ENCODE results near the gene NCOA7. TPM values are rescaled to one million over a fixed set of nuclear protein-coding genes. Genes with fewer than 3 reads are reported as not detected.

NCOA7 gene
- total and polyA plus RNA-seq, 9 of the 15 experiments (the other 6 are each of a cell fraction or from before 2014, with no cell fraction given): 5.8 to 14.6 (median 9.3) TPM

DNA sequence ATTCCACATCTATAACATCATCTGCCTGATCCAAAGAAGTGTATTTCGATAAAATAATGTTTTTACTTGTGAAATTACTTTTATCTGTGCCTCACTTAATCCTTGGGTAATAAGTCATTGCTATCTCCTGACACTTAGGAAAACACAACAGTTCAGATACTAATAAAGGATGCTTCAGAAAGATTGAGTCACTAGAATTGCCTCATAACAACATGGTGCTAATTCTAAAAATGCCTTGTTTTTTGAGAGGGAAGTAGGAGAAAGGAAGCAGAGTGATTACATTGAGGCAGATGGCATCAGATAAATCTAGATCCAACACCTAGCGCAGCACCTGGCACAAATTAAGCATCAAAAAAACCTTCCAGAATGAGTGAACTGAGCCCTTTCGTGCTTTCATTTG, 69.0 kb downstream of the NCOA7 start:
- no peak overlapping the region for H2AFZ ChIP-seq (ENCODE audit: low read depth, low read length)
- H3K4me2 ChIP-seq (ENCODE audit: insufficient read depth, low read length): no peak overlapping the region
- H3K4me1 ChIP-seq (replicated peaks in 1 of 2; ENCODE audit: control insufficient read depth in 2 of 2, insufficient read depth in 2 of 2, low read length in 2 of 2): peaks cover 0 to 3% of the 10 kb centered on the region in 2 experiments; a peak in 2 of 5 replicates
- no peak overlapping the region for H3K27ac ChIP-seq (ENCODE audit: extremely low read depth, low read depth, low read length)
- no peaks in the 10 kb centered on the region; the same call in 2 of the 3 replicates for H3K36me3 ChIP-seq (ENCODE audit: control insufficient read depth, insufficient read depth, low read length)
- FAIRE-seq (no peak), DNase-seq (ENCODE audit: extremely low read depth in 1 of 4, low spot score in 3 of 4) (no peak), ATAC-seq (no peak)
- no peaks in the 10 kb centered on the region for H3K79me2 ChIP-seq (ENCODE audit: control insufficient read depth, insufficient read depth, low read length)
- no peaks in the 10 kb centered on the region for H3K9me1 ChIP-seq (ENCODE audit: control insufficient read depth, insufficient read depth, low read length)
- CTCF ChIA-PET (ENCODE audit: low intra/inter-chr PET ratio): interaction anchor here (0.6 to 4.1 kb wide), 4 partner anchors 53 to 114 kb away, joined by 3 to 32 read pairs (median 10); partner anchors contain the start of gene HINT3
- POLR2A ChIA-PET: no interaction called here
- intact Hi-C loops (cut with micrococcal nuclease) (loop anchor here (2.0 kb wide), 1 partner anchor 71 kb away; no protein-coding TSS in a partner anchor), in situ Hi-C loops (cut with MboI) (loop anchor here (5.0 kb wide), 1 partner anchor 98 kb away; the partner anchor contains the start of gene HINT3)
- 60% methylated on average over 3 of the region's 3 CpGs for WGBS (ENCODE audit: insufficient coverage, low coverage, missing lambda C conversion rate)
- no peaks in the 10 kb centered on the region for H4K20me1 ChIP-seq (replicated peaks; ENCODE audit: control insufficient read depth, insufficient read depth, low read length)
- no TSS peak for BruUV-seq (replicated peaks)
- TF ChIP-seq GABPA (tag; conservative IDR thresholded peaks at IDR 0.05; ENCODE audit: low read depth) (no peak), MEIS2 (IDR thresholded peaks at IDR 0.05; ENCODE audit: partially characterized antibody) (peak; percentile 5)
- H3K4me3 ChIP-seq: no peak overlapping the region
- H3K9me3 ChIP-seq (replicated peaks; ENCODE audit: control insufficient read depth, insufficient read depth, low read depth, low read length): no peaks in the 10 kb centered on the region
- H3K9ac ChIP-seq (ENCODE audit: insufficient read depth in 1 of 2, low read depth in 2 of 2, low read length in 2 of 2): no peak overlapping the region
- no peaks in the 10 kb centered on the region for H3K27me3 ChIP-seq (ENCODE audit: control insufficient read depth in 2 of 2, insufficient read depth in 2 of 2, low read length in 2 of 2)

GRCh38 chr6:125863023-125863422, 72.3 kb downstream of the NCOA7 start:
- no peak overlapping the region for H3K4me2 ChIP-seq (ENCODE audit: insufficient read depth, low read length)
- no peaks in the 10 kb centered on the region for H3K27me3 ChIP-seq (ENCODE audit: control insufficient read depth in 2 of 2, insufficient read depth in 2 of 2, low read length in 2 of 2)
- no TSS peak for BruUV-seq (replicated peaks)
- in situ Hi-C loops (cut with MboI) (no loop called here), intact Hi-C loops (cut with micrococcal nuclease) (no loop called here)
- H3K4me1 ChIP-seq (replicated peaks in 1 of 2; ENCODE audit: control insufficient read depth in 2 of 2, insufficient read depth in 2 of 2, low read length in 2 of 2): peaks cover 0 to 9% of the 10 kb centered on the region in 2 experiments; a peak in 2 of 5 replicates
- no peak overlapping the region for H3K9ac ChIP-seq (ENCODE audit: insufficient read depth in 1 of 2, low read depth in 2 of 2, low read length in 2 of 2)
- ChIA-PET CTCF (ENCODE audit: low intra/inter-chr PET ratio) (no interaction called here), POLR2A (no interaction called here)
- H3K79me2 ChIP-seq (ENCODE audit: control insufficient read depth, insufficient read depth, low read length): no peaks in the 10 kb centered on the region
- no peak for TF ChIP-seq ZBTB8A (IDR thresholded peaks at IDR 0.05; ENCODE audit: partially characterized antibody)
- TF ChIP-seq TBP (optimal IDR thresholded peaks at IDR 0.05; ENCODE audit: low read depth, low read length): no peak
- no peak for TF ChIP-seq EHMT2 (IDR thresholded peaks at IDR 0.05)
- ATAC-seq (no peak), FAIRE-seq (no peak), DNase-seq (ENCODE audit: extremely low read depth in 1 of 4, low spot score in 3 of 4) (no peak)
- no peak overlapping the region for H3K4me3 ChIP-seq
- no peaks in the 10 kb centered on the region for H4K20me1 ChIP-seq (replicated peaks; ENCODE audit: control insufficient read depth, insufficient read depth, low read length)
- no peak overlapping the region for H2AFZ ChIP-seq (ENCODE audit: low read depth, low read length)
- no peaks in the 10 kb centered on the region; the same call in 2 of the 3 replicates for H3K36me3 ChIP-seq (ENCODE audit: control insufficient read depth, insufficient read depth, low read length)
- no peak overlapping the region for H3K27ac ChIP-seq (ENCODE audit: extremely low read depth, low read depth, low read length)
- H3K9me1 ChIP-seq (ENCODE audit: control insufficient read depth, insufficient read depth, low read length): no peaks in the 10 kb centered on the region
- H3K9me3 ChIP-seq (replicated peaks; ENCODE audit: control insufficient read depth, insufficient read depth, low read depth, low read length): no peaks in the 10 kb centered on the region
